ENCODE measurements around the gene ARHGEF39.
"Not testable (repeated sequence)": the region's sequence is repeated elsewhere in the genome, so short reads cannot be mapped to it uniquely, and the experiment has no call there.

ARHGEF39 gene

GRCh38 chr9:35649431-35650340 lies 15.3 kb downstream of the ARHGEF39 start:
- DNase-seq: peak; percentile 33

- DNase-seq: peak; percentile 86
These were observed 18.3 kb downstream of the ARHGEF39 start for GRCh38 chr9:35646533-35647265.

GRCh38 chr9:35646153-35646532 lies 18.9 kb downstream of the ARHGEF39 start:
- DNase-seq: no peak

- DNase-seq: not testable (repeated sequence)
These were observed 19.3 kb downstream of the ARHGEF39 start for GRCh38 chr9:35645736-35646135.

GRCh38 chr9:35643046-35643445 lies 21.9 kb downstream of the ARHGEF39 start:
- no peak for DNase-seq

- not testable (repeated sequence) for DNase-seq
These were observed 23.5 kb downstream of the ARHGEF39 start for GRCh38 chr9:35641478-35641877.

- DNase-seq: not testable (repeated sequence)
These were observed 24.6 kb downstream of the ARHGEF39 start for GRCh38 chr9:35640431-35640830.

- no peak for DNase-seq
These were observed 25.4 kb downstream of the ARHGEF39 start for GRCh38 chr9:35639631-35640030.

GRCh38 chr9:35639225-35639624 lies 25.8 kb downstream of the ARHGEF39 start:
- DNase-seq: not testable (repeated sequence)

GRCh38 chr9:35638751-35639150 lies 26.2 kb downstream of the ARHGEF39 start:
- peak; percentile 42 for DNase-seq

- DNase-seq: not testable (repeated sequence)
These were observed 27.5 kb downstream of the ARHGEF39 start for GRCh38 chr9:35637427-35637955.

GRCh38 chr9:35636877-35637246 lies 28.1 kb downstream of the ARHGEF39 start:
- DNase-seq: not testable (repeated sequence)

- no peak for DNase-seq
These were observed 28.7 kb downstream of the ARHGEF39 start for GRCh38 chr9:35636135-35636876.

GRCh38 chr9:35635730-35636129 lies 29.3 kb downstream of the ARHGEF39 start:
- DNase-seq: no peak

- no peak for DNase-seq
These were observed 35.4 kb downstream of the ARHGEF39 start for GRCh38 chr9:35629597-35629996.

- DNase-seq: no peak
These were observed 36.5 kb downstream of the ARHGEF39 start for GRCh38 chr9:35628389-35628991.

- DNase-seq: no peak
These were observed 37.4 kb downstream of the ARHGEF39 start for GRCh38 chr9:35627575-35627974.

GRCh38 chr9:35619800-35620158 lies 45.2 kb downstream of the ARHGEF39 start:
- DNase-seq: no peak

- peak; percentile 30 for DNase-seq
These were observed 45.9 kb downstream of the ARHGEF39 start for GRCh38 chr9:35618854-35619799.

- no peak for DNase-seq
These were observed 46.7 kb downstream of the ARHGEF39 start, which contains the start of gene CD72 for GRCh38 chr9:35618325-35618727. Gene CD72, minus strand, starts transcription at chr9:35618413. Its CDS starts 110 bp downstream, at chr9:35618303.

GRCh38 chr9:35617548-35617947 lies 47.4 kb downstream of the ARHGEF39 start:
- DNase-seq: no peak

All from activated gamma-delta T cell treated with Interleukin-2 at 50 U/mL for 16 hours (primary cell).